Thoracic aorta (tissue), 2 donors: ENCODE data around the gene ETV1. TPM values are rescaled to one million over a fixed set of nuclear protein-coding genes. Genes with fewer than 3 reads are reported as not detected.

Experiments used
- ATAC-seq: fragments of 150-250 bp; one replicate; pipeline ENCODE4 v1.8.0; 2017; ENCODE audit warnings: low read depth; ENCODE audit not compliant: insufficient number of reproducible peaks, low FRiP score
- DNase-seq: peaks from one replicate; pipeline ENCODE4 v3.0.0-alpha.2; 2020; ENCODE audit warnings: low spot score
- H3K27ac ChIP-seq, 2 donors: fragments of 200-600 bp; sonication (generic); 1 replicate in 1 of 2; 2 replicates in 1 of 2; pipeline ENCODE4 v1.5.1; 2016; ENCODE audit warnings: mild to moderate bottlenecking in 2 of 2, moderate library complexity in 2 of 2
- H3K27me3 ChIP-seq: fragments of 200-600 bp; sonication (generic); replicated peaks from 2 replicates; pipeline ENCODE4 v1.6.0; 2016; ENCODE audit warnings: mild to moderate bottlenecking; ENCODE audit not compliant: insufficient read depth
- H3K36me3 ChIP-seq: fragments of 200-600 bp; sonication (generic); one replicate; pipeline ENCODE4 v1.5.1; 2016
- H3K4me1 ChIP-seq, 2 donors: fragments of 200-600 bp; sonication (generic); 1 replicate in 1 of 2; 2 replicates in 1 of 2; pipeline versions ENCODE4 v1.5.1 to v1.6.0; 2016; ENCODE audit warnings: low read depth in 2 of 2, mild to moderate bottlenecking in 1 of 2; ENCODE audit not compliant: control insufficient read depth in 1 of 2
- H3K4me3 ChIP-seq: fragments of 200-600 bp; sonication (generic); 2 replicates; pipeline ENCODE4 v1.5.1; 2016; ENCODE audit warnings: mild to moderate bottlenecking
- H3K9me3 ChIP-seq: fragments of 200-600 bp; sonication (generic); 2 replicates; pipeline ENCODE4 v1.5.1; 2016
- CTCF ChIP-seq: fragments of 200-600 bp; sonication (generic); IDR thresholded peaks from one replicate; pipeline ENCODE4 v1.5.1; 2019; ENCODE audit warnings: antibody characterized with exemption
- total RNA-seq, 2 donors: library from RNA; depleted of rRNA; stranded (reverse); fragments of >200 nt; gene quantifications; one replicate each; pipeline versions ENCODE4 v1.1.0 to v1.2.3, GENCODE V29; 2016

The ETV1 gene
- total RNA-seq, 2 donors from 2014 or later: 5.9 to 8.7 TPM

- Histone ChIP-seq H3K9me3 (no peaks in the 10 kb centered on the region), H3K4me3 (no peak overlapping the region), H3K4me1 (peaks cover 16 to 23% of the 10 kb centered on the region in 2 donors), H3K27ac (no peak overlapping the region), H3K36me3 (no peaks in the 10 kb centered on the region), H3K27me3 (no peaks in the 10 kb centered on the region)
- TF ChIP-seq CTCF: no peak
- DNase-seq (no peak), ATAC-seq (no peak)
Measured at GRCh38 chr7:13981070-13981469, 8.4 kb downstream of the ETV1 start.

- Histone ChIP-seq H3K36me3 (no peaks in the 10 kb centered on the region), H3K4me3 (peak overlapping the region; percentile 12), H3K27me3 (no peaks in the 10 kb centered on the region), H3K4me1 (peaks cover 16 to 23% of the 10 kb centered on the region in 2 donors), H3K9me3 (no peaks in the 10 kb centered on the region), H3K27ac (peak overlapping the region in 1 of 2 donors; percentile 37)
- ATAC-seq: no peak
- no peak for TF ChIP-seq CTCF
- no peak for DNase-seq
Measured at GRCh38 chr7:13980474-13980873, 9.0 kb downstream of the ETV1 start.

- no peak for DNase-seq
- no peaks in the 10 kb centered on the region for H3K9me3 ChIP-seq
- H3K4me3 ChIP-seq: peak overlapping the region; percentile 12
- ATAC-seq: no peak
- H3K36me3 ChIP-seq: no peaks in the 10 kb centered on the region
- H3K27ac ChIP-seq: peak overlapping the region in 1 of 2 donors; percentile 37
- TF ChIP-seq CTCF: no peak
- H3K4me1 ChIP-seq: peaks cover 16 to 23% of the 10 kb centered on the region in 2 donors
- no peaks in the 10 kb centered on the region for H3K27me3 ChIP-seq
Measured at GRCh38 chr7:13979671-13980435, 9.6 kb downstream of the ETV1 start.

GRCh38 chr7:13976594-13976993 lies 12.9 kb downstream of the ETV1 start:
- no peaks in the 10 kb centered on the region for H3K27me3 ChIP-seq
- no peak for TF ChIP-seq CTCF
- no peaks in the 10 kb centered on the region for H3K36me3 ChIP-seq
- no peak overlapping the region for H3K4me3 ChIP-seq
- peaks cover 16 to 21% of the 10 kb centered on the region in 2 donors for H3K4me1 ChIP-seq
- H3K27ac ChIP-seq: no peak overlapping the region
- no peak for ATAC-seq
- H3K9me3 ChIP-seq: no peaks in the 10 kb centered on the region
- DNase-seq: no peak

- Histone ChIP-seq H3K9me3 (no peaks in the 10 kb centered on the region), H3K27ac (no peak overlapping the region), H3K4me3 (no peak overlapping the region), H3K27me3 (no peaks in the 10 kb centered on the region), H3K36me3 (no peaks in the 10 kb centered on the region), H3K4me1 (no peaks in the 10 kb centered on the region)
- ATAC-seq: no peak
- no peak for DNase-seq
- TF ChIP-seq CTCF: no peak
Measured at GRCh38 chr7:13965077-13965476, 24.4 kb downstream of the ETV1 start.
